Renal cortical epithelial cell (primary cell): Measurements from ENCODE around the gene EMX1. TPM values are rescaled to one million over a fixed set of nuclear protein-coding genes. Genes with fewer than 3 reads are reported as not detected.

Source experiments
- DNase-seq: peaks from one replicate; pipeline ENCODE4 v3.0.0-alpha.2; 2011; ENCODE audit warnings: low read depth
- total RNA-seq: library from RNA; depleted of rRNA; stranded (reverse); fragments of >200 nt; gene quantifications from 2 replicates; pipeline ENCODE4 v1.2.3, GENCODE V29; 2014

Gene EMX1
- total RNA-seq, 1 donor from 2014 or later: 5.3 TPM

DNA sequence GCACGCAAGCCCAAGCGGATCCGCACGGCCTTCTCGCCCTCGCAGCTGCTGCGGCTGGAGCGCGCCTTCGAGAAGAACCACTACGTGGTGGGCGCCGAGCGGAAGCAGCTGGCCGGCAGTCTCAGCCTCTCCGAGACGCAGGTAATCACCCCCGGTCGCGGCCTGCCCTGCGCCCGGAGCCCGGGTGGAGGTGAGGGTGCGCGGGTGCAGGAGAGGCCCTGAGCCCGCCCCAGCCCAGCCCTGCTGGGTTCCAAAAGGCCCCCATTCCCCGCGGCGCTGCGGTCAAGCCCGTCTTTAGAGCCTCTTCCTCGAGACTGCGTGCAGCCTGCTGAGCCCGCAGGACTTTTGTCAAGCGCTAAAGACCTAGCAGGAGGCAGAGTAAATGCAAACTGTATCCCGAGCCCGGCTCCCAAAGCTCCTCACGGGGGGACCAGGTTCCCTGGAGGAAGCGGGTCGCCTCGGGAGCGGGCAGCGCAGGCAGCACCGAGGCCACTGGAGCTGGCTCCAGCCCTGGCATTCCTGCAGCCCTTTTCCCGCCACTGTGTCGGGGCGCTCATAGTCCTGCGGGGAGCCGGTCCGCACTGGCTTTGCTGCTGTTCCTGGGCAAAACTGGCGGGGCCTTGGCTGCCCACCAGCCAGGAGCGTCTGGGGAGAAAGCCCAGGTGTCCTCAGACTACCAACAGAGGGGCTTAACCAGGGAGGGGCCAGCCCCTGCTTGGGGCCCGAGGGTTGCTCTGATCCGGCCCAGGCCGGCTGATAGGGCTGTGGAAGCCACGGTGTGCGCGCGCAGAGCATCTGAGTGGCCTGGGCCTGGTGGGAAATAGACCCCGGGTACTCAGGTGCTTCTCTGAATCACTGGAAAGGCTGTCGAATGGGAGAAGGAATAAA lies 7.3 kb downstream of the EMX1 start:
- no peak for DNase-seq

DNA sequence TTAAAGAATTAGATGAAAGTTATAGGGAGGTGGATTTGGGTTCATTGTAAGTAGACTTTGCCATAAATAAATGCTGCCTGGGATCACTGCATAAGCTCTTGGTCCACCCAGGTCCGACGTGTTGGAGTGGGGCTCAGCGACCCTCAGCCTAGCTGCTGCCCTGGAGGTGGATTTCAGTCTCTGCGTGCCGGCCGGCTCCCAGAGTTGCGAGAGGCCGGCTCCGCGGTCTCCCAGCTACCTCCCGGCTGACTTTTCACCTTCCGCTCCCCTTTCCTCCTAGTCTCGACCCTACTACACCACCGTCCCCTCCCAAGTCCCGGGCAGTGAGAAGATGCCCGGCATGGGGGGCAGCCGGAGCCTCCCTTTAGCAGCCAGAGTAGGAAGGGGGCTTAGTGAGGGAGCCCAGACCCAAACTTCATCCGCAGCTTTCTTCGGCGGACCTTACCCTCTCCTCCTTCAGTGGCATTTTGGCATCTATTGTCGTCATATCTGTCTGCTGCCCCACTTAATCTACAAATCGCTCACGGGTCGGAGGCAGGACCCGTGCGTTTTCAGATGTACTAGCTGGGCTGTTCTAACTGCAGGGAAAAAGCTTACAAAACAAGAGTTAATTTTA lies 8.1 kb downstream of the EMX1 start:
- DNase-seq: no peak

DNA sequence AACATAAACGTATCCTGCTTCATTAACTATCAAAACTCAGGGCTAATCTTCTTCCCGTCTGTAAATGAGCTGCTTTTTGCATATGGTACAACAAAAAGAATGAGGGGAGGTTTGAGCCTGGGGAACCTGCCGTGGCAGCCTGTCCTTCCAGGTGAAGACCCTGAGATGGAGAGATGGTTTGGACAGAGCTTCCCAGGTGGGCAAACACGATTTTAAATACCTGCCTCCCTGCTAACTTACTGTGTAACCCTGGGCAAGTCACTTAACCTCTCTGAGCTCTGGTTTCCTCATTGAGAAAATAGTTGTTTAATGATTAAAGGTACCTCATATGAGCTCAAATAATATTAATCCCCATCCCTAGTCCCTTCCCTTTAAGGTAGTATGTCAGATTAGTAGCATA lies 9.0 kb downstream of the EMX1 start:
- no peak for DNase-seq

DNA sequence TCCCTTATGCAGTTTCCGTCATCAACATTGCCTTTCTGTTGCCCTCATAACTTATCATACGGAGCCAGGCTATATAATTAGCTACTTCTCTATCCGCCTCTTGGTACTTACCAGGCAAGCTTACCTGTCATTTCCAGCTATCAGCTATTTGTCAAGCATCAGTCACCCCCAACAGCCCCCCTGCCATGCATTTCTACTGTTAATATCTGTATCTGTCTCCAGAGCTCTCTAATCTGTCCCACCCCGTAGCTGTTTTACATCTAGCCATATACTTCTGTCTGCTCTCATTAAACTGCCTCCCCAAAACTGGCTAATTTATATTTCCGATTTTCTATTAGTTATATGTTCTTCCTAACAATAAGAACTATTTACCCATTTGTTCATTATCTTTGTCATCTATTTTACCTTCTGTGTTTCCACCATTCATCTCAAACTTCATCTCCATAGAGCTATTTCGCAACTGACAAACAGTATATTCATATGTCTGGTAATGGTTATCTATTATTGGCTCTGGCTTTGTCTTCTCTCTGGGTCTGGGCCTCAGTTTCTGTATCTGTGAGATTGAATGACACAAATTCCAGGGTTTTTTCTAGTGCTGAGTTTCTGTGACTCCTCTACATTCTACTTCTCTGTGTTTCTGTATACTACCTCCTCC lies 9.6 kb downstream of the EMX1 start:
- DNase-seq: no peak

DNA sequence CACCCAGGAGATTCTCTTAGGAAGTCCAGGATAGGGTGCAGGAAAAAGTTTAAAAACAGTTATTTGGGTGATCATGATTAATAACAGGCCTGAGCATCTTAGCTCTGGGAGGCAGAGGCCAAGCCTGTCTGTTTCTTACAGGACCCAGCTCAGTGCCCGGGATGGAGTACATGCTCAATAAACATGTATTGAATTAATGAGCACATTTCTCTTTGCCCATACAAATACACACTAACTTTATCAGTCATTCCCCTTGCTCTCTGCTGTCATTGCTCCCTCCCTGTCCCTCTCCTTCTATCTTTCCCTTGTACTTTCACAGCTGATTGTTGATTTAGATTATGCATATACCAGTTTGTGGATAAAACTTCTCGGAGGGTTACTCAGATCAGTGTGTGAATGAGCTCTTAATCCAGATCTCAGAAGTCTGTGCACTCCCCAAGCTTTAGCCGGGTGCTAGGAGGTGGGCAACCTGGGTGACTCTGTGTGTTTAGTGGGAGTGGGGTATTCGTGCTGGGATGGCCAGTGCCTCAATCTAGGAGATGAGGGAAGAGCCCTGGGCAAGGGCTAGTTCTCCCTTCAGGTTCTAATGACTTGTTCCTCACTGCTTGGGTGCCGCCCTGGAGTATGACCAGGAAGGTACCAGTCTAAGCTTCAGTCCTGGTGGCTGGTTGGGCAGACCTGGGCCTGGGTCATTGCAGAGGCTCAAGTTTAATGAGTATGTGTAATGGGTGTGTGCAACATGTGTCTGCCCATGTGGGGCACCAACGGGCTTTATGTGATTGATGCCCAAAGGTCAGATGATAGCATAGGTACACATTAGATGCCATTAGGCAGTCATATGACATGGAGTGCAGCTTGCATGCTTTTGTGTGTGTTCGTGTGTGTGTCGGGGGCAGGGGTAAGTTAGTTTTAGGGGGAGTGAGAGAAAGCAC lies 10.6 kb downstream of the EMX1 start:
- DNase-seq: no peak

DNA sequence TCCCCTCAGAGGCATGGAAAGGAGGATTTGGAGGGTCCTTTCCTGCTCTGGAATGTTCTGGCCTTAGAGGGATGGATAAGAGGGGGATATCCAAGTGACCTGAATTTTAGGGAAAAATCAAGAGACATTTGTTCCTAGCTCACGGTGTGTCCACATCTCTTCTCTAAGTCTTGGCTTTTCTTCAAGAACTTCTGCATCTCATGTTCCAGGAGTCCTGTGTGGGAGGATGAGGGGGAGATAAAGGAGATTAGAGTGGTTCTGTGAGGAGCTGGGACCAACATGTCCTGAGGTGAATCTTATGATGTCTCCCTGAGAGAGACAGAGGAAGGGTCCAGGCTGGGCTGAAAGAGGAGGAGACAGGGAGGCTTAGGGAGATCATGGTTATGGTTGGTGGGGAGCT lies 11.7 kb downstream of the EMX1 start:
- DNase-seq: no peak

DNA sequence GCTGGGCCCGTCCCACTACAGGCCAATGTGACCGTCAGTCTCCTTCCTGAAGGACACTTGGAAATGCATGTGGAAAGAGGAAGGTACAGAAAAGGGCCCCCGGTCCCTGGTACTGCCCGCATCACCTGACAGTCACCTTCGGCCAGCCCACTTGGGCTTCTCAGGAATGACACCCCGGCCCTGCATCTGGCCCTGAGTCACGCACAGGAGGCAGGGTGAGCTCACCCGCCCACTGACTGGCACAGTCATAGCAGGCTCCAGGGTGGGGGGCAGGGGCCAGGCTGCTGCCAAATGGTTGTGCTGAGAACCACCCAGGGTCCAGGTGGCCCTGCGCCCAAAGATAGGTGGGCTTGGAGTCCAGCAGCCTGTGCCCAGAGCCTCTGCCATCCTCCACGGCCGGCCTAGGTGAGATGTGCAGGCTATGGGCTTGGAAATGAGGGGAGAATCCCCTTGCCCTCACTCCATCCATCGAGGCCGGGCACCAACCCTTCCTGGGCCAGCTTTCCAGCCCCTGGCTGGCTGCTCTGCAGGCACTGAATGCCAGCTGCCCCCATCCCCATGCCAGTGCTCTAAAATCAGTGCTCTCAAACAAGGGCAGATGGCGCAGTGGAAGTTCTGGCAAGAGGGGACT lies 14.1 kb downstream of the EMX1 start:
- DNase-seq: peak; percentile 66

DNA sequence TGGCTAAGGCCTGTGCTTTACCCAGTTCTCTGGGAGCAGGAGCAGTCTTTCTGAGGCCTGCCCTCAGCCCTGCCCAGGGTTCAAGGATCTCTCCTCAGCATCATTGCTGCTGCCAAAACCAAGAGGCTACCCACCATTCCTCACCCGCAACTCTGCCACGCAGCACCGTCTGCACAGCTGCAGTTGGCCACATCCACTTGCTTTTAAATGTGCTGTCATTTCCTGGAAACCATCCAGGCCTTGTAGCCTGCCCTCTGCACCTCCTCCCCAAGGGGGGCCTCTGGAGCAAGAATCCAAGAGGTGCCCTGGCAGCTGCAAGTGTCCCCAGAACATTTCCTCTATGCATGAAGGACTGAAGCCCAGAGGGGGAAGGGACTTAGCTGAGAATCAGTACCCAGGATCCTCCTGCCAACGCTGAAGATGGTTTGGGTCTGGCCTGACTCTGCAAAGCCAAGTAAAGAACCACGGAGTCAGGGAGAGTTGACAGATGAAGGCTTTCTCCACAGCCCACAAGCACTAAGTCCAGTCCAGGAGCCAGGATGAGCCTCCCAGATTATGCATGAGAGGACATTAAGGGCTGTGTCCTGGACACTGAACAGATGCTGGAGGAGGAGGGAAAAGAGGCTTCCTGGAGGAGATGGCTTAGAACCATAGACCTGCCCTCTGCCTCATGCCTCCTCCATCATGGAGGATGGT lies 14.9 kb downstream of the EMX1 start:
- peak; percentile 29 for DNase-seq

DNA sequence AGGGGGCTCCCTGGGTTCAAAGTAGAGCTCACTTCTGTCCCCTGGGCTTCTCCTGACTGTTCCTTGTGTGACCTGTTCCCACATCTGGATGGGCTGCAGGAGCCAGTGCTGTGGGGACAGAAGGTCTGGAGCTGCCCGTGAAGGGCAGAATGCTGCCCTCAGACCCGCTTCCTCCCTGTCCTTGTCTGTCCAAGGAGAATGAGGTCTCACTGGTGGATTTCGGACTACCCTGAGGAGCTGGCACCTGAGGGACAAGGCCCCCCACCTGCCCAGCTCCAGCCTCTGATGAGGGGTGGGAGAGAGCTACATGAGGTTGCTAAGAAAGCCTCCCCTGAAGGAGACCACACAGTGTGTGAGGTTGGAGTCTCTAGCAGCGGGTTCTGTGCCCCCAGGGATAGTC lies 15.5 kb downstream of the EMX1 start:
- no peak for DNase-seq

DNA sequence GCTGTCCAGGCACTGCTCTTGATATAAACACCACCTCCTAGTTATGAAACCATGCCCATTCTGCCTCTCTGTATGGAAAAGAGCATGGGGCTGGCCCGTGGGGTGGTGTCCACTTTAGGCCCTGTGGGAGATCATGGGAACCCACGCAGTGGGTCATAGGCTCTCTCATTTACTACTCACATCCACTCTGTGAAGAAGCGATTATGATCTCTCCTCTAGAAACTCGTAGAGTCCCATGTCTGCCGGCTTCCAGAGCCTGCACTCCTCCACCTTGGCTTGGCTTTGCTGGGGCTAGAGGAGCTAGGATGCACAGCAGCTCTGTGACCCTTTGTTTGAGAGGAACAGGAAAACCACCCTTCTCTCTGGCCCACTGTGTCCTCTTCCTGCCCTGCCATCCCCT lies 15.9 kb downstream of the EMX1 start:
- DNase-seq: no peak

DNA sequence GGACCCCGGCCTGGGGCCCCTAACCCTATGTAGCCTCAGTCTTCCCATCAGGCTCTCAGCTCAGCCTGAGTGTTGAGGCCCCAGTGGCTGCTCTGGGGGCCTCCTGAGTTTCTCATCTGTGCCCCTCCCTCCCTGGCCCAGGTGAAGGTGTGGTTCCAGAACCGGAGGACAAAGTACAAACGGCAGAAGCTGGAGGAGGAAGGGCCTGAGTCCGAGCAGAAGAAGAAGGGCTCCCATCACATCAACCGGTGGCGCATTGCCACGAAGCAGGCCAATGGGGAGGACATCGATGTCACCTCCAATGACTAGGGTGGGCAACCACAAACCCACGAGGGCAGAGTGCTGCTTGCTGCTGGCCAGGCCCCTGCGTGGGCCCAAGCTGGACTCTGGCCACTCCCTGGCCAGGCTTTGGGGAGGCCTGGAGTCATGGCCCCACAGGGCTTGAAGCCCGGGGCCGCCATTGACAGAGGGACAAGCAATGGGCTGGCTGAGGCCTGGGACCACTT lies 16.4 kb downstream of the EMX1 start:
- no peak for DNase-seq

DNA sequence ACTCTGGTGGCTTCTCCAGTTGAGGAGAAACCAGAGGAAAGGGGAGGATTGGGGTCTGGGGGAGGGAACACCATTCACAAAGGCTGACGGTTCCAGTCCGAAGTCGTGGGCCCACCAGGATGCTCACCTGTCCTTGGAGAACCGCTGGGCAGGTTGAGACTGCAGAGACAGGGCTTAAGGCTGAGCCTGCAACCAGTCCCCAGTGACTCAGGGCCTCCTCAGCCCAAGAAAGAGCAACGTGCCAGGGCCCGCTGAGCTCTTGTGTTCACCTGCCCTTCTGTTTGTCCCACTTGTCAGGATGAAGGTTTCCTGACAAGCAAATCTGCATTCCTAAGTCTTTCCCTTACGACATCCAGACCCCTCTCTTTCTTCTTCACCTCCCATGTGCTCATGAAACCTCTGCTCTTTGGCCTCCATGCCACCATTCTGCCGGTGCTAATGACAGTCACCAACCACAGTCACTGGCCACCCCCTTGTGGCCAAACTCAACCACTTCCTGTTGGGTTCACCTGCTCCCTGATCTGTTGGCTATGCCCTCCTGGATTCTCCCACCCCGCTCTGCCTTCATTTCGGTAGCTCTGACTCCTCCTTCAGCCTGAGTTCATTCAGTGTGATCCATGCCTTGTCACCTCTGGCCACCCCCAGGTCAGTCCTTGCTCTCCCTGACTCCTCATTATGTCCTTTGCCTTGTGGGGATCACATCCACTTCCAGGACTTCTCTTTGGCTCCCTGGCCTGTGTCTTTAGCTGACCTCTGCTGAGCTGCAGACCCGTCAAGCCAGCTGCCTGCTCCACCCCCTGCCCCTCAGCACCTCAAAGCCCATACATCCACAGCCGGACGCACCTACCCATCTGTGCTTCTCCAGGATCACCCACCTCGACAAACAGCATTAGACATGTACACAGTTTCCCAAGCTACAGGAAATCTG lies 17.6 kb downstream of the EMX1 start:
- no peak for DNase-seq

DNA sequence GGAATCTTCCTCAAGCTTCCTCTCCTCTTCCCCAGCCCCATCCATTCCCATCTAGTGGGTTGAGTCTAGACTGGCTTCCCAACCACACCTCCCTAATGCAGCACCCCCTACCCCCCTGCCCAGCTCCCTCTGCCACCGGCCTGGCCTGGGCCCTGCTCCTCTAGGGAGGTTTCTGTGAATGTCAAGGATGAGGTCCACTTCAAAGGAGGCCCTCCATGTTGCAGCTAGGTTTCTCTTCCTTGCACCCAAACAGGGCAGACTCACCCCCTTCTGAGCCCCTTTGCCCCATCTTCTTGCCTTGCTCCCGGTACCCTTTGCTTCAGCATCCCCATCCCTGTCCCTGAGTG lies 18.3 kb downstream of the EMX1 start:
- no peak for DNase-seq

DNA sequence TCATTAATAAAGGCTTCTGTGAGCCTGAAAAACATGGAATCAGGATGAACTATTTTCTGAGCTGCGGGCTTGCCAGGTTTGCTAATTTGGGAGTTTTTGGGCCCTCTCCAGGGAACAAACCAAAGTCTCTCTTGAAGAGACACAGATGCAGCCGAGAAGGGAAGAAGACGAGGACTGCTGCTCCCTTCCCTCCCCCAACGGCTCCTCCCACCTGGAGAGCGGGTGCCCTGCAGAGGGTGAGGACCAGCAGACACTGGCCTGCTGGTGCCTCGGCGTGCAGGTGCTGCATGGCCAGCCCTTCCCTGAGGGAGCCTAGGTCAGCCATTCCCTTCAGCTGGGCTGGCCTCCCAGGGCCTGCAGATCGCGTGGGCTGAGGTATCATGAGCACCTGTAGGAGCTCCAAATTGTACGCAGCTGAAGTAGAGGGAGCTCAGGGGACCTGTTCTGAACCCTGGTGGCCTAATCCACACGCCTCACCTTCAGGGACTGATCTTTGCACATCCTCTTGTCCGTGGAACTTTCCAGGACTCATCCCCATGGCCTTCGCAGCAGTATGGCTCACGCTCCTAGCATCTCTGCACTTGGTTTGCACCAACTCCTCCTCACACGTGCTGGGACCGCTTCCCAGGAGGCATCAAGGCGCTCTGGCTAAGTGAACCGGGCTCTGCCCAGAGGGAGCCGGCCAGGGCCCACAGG lies 19.5 kb downstream of the EMX1 start:
- DNase-seq: no peak

DNA sequence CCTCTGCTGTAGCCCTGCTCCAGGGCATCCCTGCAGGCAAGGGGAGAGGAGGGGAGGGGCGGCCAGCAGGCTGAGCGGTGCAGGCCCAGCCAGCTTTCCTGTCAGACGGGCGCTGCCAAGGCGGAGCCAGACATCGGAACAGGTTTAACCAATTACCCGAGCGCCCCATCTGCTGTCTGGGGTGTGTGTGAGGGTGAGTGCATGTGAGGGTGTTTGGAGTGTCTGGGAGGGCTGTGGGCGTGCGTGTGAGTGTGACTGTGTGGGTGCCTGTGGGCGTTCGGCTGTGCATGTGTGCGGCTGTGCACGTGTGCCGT lies 20.0 kb downstream of the EMX1 start:
- DNase-seq: no peak

DNA sequence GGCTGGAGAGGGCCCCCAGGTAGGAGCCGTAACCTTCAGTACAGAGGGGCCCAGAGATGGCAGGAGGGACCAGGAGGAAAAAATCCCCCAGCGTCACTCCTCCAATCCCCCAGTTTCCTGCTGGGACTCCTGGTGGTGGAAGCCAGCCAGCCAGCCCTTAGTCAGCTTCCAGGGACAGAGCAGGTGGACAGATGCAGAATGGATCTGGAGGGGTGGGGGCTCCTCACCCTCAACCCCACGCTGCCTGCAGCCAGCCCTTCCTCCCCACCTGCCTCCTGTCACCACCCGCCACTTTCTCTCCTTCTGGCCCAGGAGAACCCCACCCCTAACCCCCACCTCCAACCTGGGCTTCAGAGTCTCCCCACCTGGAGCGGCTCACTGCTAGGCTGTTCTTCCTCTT lies 21.1 kb downstream of the EMX1 start:
- no peak for DNase-seq

DNA sequence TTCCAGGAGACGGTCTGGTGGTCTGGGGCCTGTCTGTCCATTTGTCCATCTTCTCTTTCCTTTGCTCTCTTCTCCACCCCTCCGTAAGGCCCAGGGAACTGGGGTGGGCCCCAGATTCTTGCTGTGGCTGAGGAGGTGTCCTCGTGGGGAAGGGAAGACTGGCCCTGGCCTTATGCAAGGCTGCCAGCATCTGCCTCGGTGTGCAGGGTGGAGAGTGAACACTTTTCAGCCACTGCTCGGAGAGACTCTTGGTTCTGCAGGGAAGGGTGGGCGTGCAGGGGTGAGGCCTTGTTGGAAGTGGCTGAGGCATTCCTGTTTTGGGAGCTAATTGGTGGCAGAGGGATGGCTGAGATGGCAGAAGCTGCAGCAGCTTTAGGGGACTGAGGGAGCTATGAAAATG lies 23.0 kb downstream of the EMX1 start:
- no peak for DNase-seq

DNA sequence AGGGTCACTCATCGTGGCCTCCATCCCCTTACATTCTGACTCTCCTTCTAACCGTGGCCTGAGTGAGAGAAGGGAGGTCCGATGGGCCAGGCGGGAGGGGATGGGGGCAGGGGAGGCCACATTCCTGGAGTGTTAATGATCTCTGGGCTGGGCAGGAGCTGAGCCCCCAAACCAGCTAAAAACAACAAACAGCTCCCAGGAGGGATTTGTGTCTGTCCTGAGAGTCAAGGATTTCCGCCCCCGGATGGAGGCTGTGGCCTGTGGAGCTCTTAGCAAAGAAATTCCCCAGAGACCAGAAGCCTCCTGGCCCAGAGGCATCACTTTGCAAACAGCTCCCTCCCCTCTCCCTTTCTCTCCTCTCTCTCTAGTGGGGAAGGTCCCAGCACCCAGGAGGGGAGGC lies 23.5 kb downstream of the EMX1 start:
- DNase-seq: peak; percentile 60

DNA sequence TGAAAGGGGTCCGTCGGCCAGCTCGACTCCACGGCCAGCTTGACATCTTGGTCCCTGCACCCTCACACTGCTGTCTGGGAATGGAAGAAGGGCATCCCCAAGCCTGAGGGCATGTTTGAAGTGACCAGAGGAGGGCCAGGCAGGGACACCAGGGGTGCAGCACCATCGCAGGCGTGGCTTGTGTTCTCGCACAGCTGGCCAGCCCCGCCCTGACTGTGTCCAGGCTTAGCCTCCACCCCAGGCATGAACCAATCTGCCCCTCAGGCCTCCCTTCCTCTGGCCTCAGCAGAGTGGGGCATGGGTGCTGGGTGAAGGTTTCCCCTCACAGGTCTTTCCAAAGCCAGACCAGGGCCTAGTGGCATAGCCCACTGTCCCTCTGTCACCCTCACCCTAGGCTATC lies 25.0 kb downstream of the EMX1 start:
- DNase-seq: no peak
